Activated CD4-positive, CD25-positive, alpha-beta regulatory T cell (primary cell): Measurements from ENCODE around the gene FUT7.

Source experiments
- DNase-seq, 4 experiments: peaks; one replicate each; lab custom pipeline; 2025; lab: John Stamatoyannopoulos, UW

The FUT7 gene

DNA sequence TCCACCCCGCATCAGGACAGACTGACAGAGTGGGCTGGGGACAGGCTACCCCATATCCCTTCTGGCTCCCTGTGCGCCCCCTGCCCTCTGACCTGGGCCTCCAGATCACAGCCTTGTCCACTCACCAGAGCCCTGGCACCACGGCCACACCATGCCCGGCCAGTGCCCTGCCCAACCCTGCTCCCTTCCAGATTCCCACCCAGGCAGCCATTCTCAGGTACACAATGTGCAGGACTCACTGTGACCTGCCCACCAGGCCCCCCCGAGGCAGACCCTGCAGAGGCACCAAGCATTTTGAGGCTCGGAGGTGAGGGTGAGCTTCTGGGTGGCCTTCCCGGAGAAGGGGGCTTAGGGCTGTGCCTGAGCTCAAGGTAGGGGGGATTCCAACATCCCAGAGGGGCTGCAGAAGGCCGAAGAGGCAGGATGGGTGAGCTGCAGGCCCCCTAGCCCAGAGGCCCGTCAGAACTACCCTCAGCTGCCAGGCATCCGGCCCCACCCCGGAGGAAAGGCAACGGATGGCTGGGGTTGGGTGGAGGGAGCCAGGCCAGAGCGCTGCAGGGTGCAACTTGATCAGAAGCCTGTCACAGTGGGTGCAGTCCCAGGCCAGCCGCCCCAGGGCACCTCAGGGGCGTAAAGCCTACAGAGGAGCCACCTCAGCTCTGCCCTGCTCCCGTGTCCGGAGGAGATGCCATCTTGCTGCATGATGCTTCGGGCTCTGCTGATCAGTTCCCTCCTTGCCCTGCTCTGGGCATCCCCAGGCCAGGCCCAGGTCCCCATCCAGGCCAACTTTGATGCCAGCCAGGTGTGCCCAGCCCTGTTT lies 49.4 kb downstream of the FUT7 start, which contains the start of gene LCNL1:
TSS of gene LCNL1 (plus strand) at position 762 of the 820 bp plus-strand sequence. CDS start 594 bp downstream, outside the sequence.
- DNase-seq = no peak

DNA sequence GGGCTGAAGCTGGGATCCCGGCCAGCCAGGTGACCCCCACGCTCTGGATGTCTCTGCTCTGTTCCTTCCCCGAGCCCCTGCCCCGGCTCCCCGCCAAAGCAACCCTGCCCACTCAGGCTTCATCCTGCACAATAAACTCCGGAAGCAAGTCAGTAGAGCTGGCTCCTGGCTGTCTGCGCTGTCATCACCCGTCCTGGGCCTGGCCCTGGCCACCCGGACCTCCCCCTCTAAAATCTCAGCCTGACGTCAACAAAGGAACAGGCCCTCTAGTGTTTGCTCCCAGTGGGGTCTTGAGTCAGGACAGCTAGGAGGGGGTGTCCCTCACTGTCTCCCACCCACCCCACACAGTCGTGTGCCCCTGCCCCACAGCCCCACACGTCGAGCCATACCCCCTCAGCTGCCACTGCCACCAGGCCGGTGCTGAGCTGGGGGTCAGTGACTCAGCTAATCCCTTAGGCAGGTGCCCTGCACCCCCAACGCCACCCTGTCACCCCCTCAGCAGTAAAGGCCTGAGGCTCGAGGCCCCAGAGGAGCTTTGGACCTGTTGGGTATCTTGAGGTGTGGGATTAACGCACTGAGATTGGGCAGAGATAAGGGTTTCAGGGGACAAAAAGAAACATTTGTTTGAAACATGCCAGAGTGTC lies 50.2 kb downstream of the FUT7 start:
- no peak for DNase-seq

DNA sequence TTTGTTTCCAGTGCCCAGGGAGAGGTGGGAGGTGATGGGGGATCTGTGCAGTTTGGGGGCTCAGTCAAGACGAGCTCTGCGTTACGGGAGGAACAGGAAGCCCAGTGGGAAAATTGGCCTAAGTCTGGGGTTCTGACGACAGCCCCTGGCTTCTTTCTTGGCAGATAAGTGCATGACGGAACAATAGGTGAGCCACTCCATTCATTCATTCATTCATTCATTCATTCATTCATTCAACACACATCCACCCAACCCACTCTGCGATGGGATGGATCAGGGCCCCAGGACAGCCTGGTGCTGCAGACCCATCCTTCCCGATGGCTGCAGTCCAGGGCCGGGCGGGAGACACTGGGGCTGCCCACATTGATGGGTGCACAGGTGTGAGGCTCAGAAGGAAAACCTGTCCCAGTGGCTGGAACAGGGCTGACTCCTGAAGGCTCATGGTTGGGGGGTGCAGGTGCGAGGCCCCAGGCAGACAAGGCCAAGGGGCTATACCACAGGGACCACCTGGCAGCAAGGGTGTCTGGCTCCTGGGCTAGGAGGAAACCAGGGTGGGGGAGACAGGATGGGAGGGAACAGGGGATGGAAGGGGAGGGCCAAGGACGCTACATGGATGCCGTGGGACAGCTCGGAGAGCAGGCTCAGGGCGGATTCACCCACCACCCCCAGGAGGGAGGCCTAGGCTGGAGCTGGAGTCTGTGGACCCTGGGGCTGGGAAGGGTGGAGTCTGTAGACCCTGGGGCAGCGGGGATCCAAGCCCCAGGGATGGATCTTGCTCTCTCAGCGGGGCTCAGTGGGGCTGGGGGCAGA lies 51.0 kb downstream of the FUT7 start:
- DNase-seq = no peak
